GM12878 (cell line): ENCODE results near the gene SYS1. TPM values are rescaled to one million over a fixed set of nuclear protein-coding genes. Genes with fewer than 3 reads are reported as not detected.

Source experiments
- ATAC-seq: fragments of 200-7000 bp; cut with Tn5 transposase; 3 replicates; pipeline ENCODE4 v1.9.1; 2020; ENCODE audit warnings: mild to moderate bottlenecking, moderate library complexity
- BruUV-seq: library from RNA; stranded (reverse); fragments of 400-500 nt; replicated peaks from 2 replicates; lab custom pipeline; 2021; lab: Mats Ljungman, UMichigan
- CTCF ChIA-PET: fragments of 300-600 bp; sonication (Branson Sonifier 250); formaldehyde crosslinking; extraction: SDS; loops from one replicate; lab custom pipeline; 2021; ENCODE audit warnings: inconsistent platforms; lab: Yijun Ruan, JAX
- POLR2A ChIA-PET: fragments of 350-600 bp; formaldehyde crosslinking; extraction: SDS; loops from one replicate; lab custom pipeline; 2021; ENCODE audit warnings: inconsistent platforms; lab: Charles Lee
- RAD21 ChIA-PET: fragments of 300-600 bp; sonication (Branson Sonifier 250); formaldehyde crosslinking; loops from one replicate; lab custom pipeline; 2023; ENCODE audit warnings: antibody characterized with exemption; ENCODE audit not compliant: unreplicated experiment; lab: Charles Lee
- SMC1A ChIA-PET: fragments of 300-600 bp; sonication (Branson Sonifier 250); formaldehyde crosslinking; loops from one replicate; lab custom pipeline; 2023; ENCODE audit not compliant: unreplicated experiment, uncharacterized antibody; lab: Charles Lee
- DNase-seq: peaks from one replicate; pipeline ENCODE4 v3.0.0-alpha.2; 2011; ENCODE audit warnings: low read depth, low spot score
- FAIRE-seq: peaks from 3 replicates; lab custom pipeline; 2011; peaks lifted over from hg19 to GRCh38; lab: Jason Lieb, UNC
- H2AFZ ChIP-seq: 2 replicates; pipeline ENCODE4 v1.6.0; 2011; ENCODE audit warnings: low read depth, low read length, control low read depth; ENCODE audit not compliant: control insufficient read depth
- H3K27ac ChIP-seq: 2 replicates; pipeline ENCODE4 v1.5.1; 2011; ENCODE audit warnings: control low read depth; ENCODE audit not compliant: control insufficient read depth, insufficient read depth
- H3K27me3 ChIP-seq, 2 experiments: replicated peaks in 1 of 2; 2 replicates each; pipeline versions ENCODE4 v1.6.0 to v1.6.1; 2011; ENCODE audit warnings: low read length in 1 of 2; ENCODE audit not compliant: control insufficient read depth in 2 of 2, insufficient read depth in 2 of 2
- H3K36me3 ChIP-seq, 2 experiments: 2 replicates each; pipeline ENCODE4 v1.5.1; 2011; ENCODE audit warnings: low read length in 1 of 2; ENCODE audit not compliant: control insufficient read depth in 2 of 2, insufficient read depth in 2 of 2
- H3K4me1 ChIP-seq: 2 replicates; pipeline ENCODE4 v1.6.1; 2011; ENCODE audit warnings: mild to moderate bottlenecking, low read length, moderate library complexity, mixed read lengths; ENCODE audit not compliant: control insufficient read depth, insufficient read depth
- H3K4me2 ChIP-seq: 2 replicates; pipeline ENCODE4 v1.6.0; 2011; ENCODE audit warnings: control low read depth; ENCODE audit not compliant: control insufficient read depth, insufficient read depth
- H3K4me3 ChIP-seq: fragments of 200-600 bp; sonication (generic); 2 replicates; pipeline ENCODE4 v1.5.1; 2016
- H3K79me2 ChIP-seq: 2 replicates; pipeline ENCODE4 v1.6.0; 2011; ENCODE audit warnings: low read length; ENCODE audit not compliant: control insufficient read depth, insufficient read depth
- H3K9ac ChIP-seq: 2 replicates; pipeline ENCODE4 v1.8.0; 2011; ENCODE audit warnings: low read length, control low read depth, mixed read lengths; ENCODE audit not compliant: control insufficient read depth, insufficient read depth
- H3K9me3 ChIP-seq: replicated peaks from 3 replicates; pipeline ENCODE4 v1.5.1; 2011; ENCODE audit warnings: mild to moderate bottlenecking, low read length; ENCODE audit not compliant: control insufficient read depth, insufficient read depth
- H4K20me1 ChIP-seq: 2 replicates; pipeline ENCODE4 v1.6.0; 2011; ENCODE audit not compliant: control insufficient read depth, insufficient read depth
- BCL3 ChIP-seq: IDR thresholded peaks from 2 replicates; pipeline ENCODE4 v1.6.1; 2011; ENCODE audit warnings: borderline replicate concordance, low read depth, mild to moderate bottlenecking, moderate library complexity, low read length; ENCODE audit not compliant: insufficient read depth, poor library complexity, severe bottlenecking
- CREM ChIP-seq: IDR thresholded peaks from 2 replicates; pipeline ENCODE4 v1.6.1; 2014; ENCODE audit warnings: antibody characterized with exemption, low read depth
- EGR1 ChIP-seq, 2 experiments: IDR thresholded peaks; 1 replicate in 1 of 2; 2 replicates in 1 of 2; pipeline ENCODE4 v1.6.1; 2011 to 2012; ENCODE audit warnings: low read depth in 2 of 2, low read length in 2 of 2, borderline replicate concordance in 1 of 2, mild to moderate bottlenecking in 1 of 2, moderate library complexity in 1 of 2
- FOXM1 ChIP-seq: IDR thresholded peaks from 2 replicates; pipeline ENCODE4 v1.6.1; 2012; ENCODE audit warnings: low read depth, mild to moderate bottlenecking, inconsistent platforms, low read length, moderate library complexity
- HDAC2 ChIP-seq: fragments of 200-600 bp; sonication (generic); IDR thresholded peaks from 2 replicates; pipeline ENCODE4 v1.6.1; 2017
- HDAC6 ChIP-seq: fragments of 200-600 bp; sonication (generic); IDR thresholded peaks from one replicate; pipeline ENCODE4 v1.8.0; 2017; ENCODE audit warnings: antibody characterized with exemption; ENCODE audit not compliant: unreplicated experiment
- IRF4 ChIP-seq: IDR thresholded peaks from 2 replicates; pipeline ENCODE4 v1.6.1; 2011; ENCODE audit warnings: low read depth, low read length
- LARP7 ChIP-seq: fragments of 450-650 bp; IDR thresholded peaks from 2 replicates; pipeline ENCODE4 v1.6.1; 2017; ENCODE audit warnings: mild to moderate bottlenecking
- MXI1 ChIP-seq: fragments of 150-350 bp; IDR thresholded peaks from 2 replicates; pipeline ENCODE4 v1.6.1; 2011; ENCODE audit warnings: low read depth, mild to moderate bottlenecking, inconsistent platforms, low read length, improper control_type of control experiment
- NBN ChIP-seq: fragments of 450-650 bp; IDR thresholded peaks from 2 replicates; pipeline ENCODE4 v1.6.1; 2016
- NFYA ChIP-seq: IDR thresholded peaks from 2 replicates; pipeline ENCODE4 v1.6.1; 2011; ENCODE audit warnings: low read depth, mild to moderate bottlenecking, low read length, improper control_type of control experiment, borderline replicate concordance
- POU2F2 ChIP-seq: IDR thresholded peaks from 3 replicates; pipeline ENCODE4 v1.6.1; 2011; ENCODE audit warnings: low read depth, mild to moderate bottlenecking, low read length, borderline replicate concordance
- ZBTB33 ChIP-seq: fragments of 450-650 bp; IDR thresholded peaks from 2 replicates; pipeline ENCODE4 v1.6.1; 2017; ENCODE audit warnings: mild to moderate bottlenecking
- ZNF207 ChIP-seq: fragments of 450-650 bp; IDR thresholded peaks from 2 replicates; pipeline ENCODE4 v1.6.1; 2014; ENCODE audit warnings: antibody characterized with exemption, mild to moderate bottlenecking, borderline replicate concordance
- WGBS: methylation state at CpG from one replicate; pipeline ENCODE4 v1.1.6; 2016; ENCODE audit warnings: low lambda C conversion rate; ENCODE audit not compliant: insufficient replicate concordance, insufficient coverage; ENCODE audit errors: missing lambda C conversion rate; 5-methylcytosine and 5-hydroxymethylcytosine counted together
- in situ Hi-C: fragments of 300-500 bp; cut with MboI; formaldehyde crosslinking; loops from 9 replicates; pipeline ENCODE4 v1.14.3; 2018; ENCODE audit warnings: mixed read lengths
- intact Hi-C: fragments of 100-400 bp; cut with micrococcal nuclease; formaldehyde crosslinking; loops from one replicate; pipeline ENCODE4 v1.14.2; 2022; ENCODE audit not compliant: unreplicated experiment
- polyA plus RNA-seq, 11 experiments: library from polyadenylated mRNA; depleted of rRNA in 4 of 11; unstranded in 6 of 11; stranded (reverse) in 5 of 11; fragments of >200 nt; fragmentation: Nextera tagmentation in 4 of 11; fragmentation: Illumina TruSeq in 1 of 11; extraction: Ambion mirVana in 4 of 11; extraction: Trizol in 1 of 11; gene quantifications; 1 replicate in 1 of 11; 2 replicates in 10 of 11; pipeline versions ENCODE4 v1.2.1 to v1.2.3, GENCODE V29; 2011 to 2016; ENCODE audit warnings: inconsistent platforms in 2 of 11, missing spikeins in 2 of 11, low read depth in 1 of 11
- total RNA-seq, 4 experiments: library from RNA; depleted of rRNA in 3 of 4; stranded (reverse); fragments of >200 nt in 3 of 4; fragmentation: Illumina TruSeq in 1 of 4; extraction: Trizol in 1 of 4; gene quantifications; 2 replicates each; pipeline versions ENCODE4 v1.2.1 to v1.2.3, GENCODE V29; 2013 to 2021

SYS1 gene
- total and polyA plus RNA-seq, 10 of the 15 experiments (the other 5 are each of a cell fraction or from before 2014, with no cell fraction given): 5.1 to 22.6 (median 9.3) TPM

GRCh38 chr20:45315672-45316071 lies 47.3 kb upstream of the SYS1 start:
- no peak overlapping the region for H3K27ac ChIP-seq
- no peak for TF ChIP-seq HDAC2
- no peak for TF ChIP-seq CREM
- TF ChIP-seq NFYA: no peak
- TF ChIP-seq POU2F2: no peak
- no peak for TF ChIP-seq ZBTB33
- TF ChIP-seq FOXM1: no peak
- no peak for TF ChIP-seq MXI1
- TF ChIP-seq LARP7: no peak
- TF ChIP-seq IRF4: no peak
- no peak for TF ChIP-seq EGR1 (IDR thresholded peaks at IDR 0.05; ENCODE audit: borderline replicate concordance in 1 of 2, low read depth in 2 of 2, low read length in 2 of 2)
- TF ChIP-seq ZNF207: no peak
- no peak for TF ChIP-seq HDAC6
- no peak for TF ChIP-seq NBN
- TF ChIP-seq BCL3: no peak
- ATAC-seq (no peak), DNase-seq (no peak), FAIRE-seq (no peak)
- ChIA-PET POLR2A (interaction anchor here (0.6 kb wide), 1 partner anchor 453 kb away, joined by 3 read pairs; no protein-coding TSS in a partner anchor), CTCF (interaction anchor here (0.6 to 11.2 kb wide), 5 partner anchors 98 to 455 kb away, joined by 3 to 121 read pairs (median 4); no protein-coding TSS in a partner anchor), RAD21 (interaction anchor here (1.2 kb wide), 1 partner anchor 58 kb away, joined by 3 read pairs; no protein-coding TSS in a partner anchor), SMC1A (no interaction called here)
- peaks cover 4 to 6% of the 10 kb centered on the region in 2 experiments; a peak in 3 of 4 replicates for H3K27me3 ChIP-seq
- no peak overlapping the region for H3K4me2 ChIP-seq
- no peaks in the 10 kb centered on the region for H3K36me3 ChIP-seq
- WGBS: 83% methylated on average over 3 of the region's 4 CpGs
- intact Hi-C loops: no loop called here
- H3K79me2 ChIP-seq: no peaks in the 10 kb centered on the region
- no peak overlapping the region for H2AFZ ChIP-seq
- in situ Hi-C loops: no loop called here
- no peak overlapping the region for H3K4me3 ChIP-seq
- H3K9ac ChIP-seq: no peak overlapping the region
- no peaks in the 10 kb centered on the region for H4K20me1 ChIP-seq
- peaks cover 14% of the 10 kb centered on the region for H3K4me1 ChIP-seq
- BruUV-seq: no TSS peak
- no peaks in the 10 kb centered on the region for H3K9me3 ChIP-seq
